KMS-11 (cell line): Measurements from ENCODE around the gene ADAMTS20.

ENCODE experiments used
- H2AFZ ChIP-seq: fragments of 200-600 bp; sonication (generic); 2 replicates; pipeline ENCODE4 v1.6.1; 2016; ENCODE audit warnings: antibody characterized with exemption, mixed run types, low read depth
- H3K27ac ChIP-seq: fragments of 200-600 bp; sonication (generic); 2 replicates; pipeline ENCODE4 v1.6.1; 2016; ENCODE audit warnings: mild to moderate bottlenecking, mixed run types
- H3K27me3 ChIP-seq: fragments of 200-600 bp; sonication (generic); 2 replicates; pipeline ENCODE4 v1.6.1; 2017; ENCODE audit warnings: mild to moderate bottlenecking, low read depth, mixed run types, moderate library complexity; ENCODE audit not compliant: insufficient read depth
- H3K36me3 ChIP-seq: fragments of 200-600 bp; sonication (generic); 2 replicates; pipeline ENCODE4 v1.6.1; 2017; ENCODE audit warnings: mild to moderate bottlenecking, mixed run types; ENCODE audit not compliant: insufficient read depth
- H3K4me1 ChIP-seq: fragments of 200-600 bp; sonication (generic); 2 replicates; pipeline ENCODE4 v1.6.1; 2016; ENCODE audit warnings: mild to moderate bottlenecking, low read depth, mixed run types; ENCODE audit not compliant: poor library complexity, severe bottlenecking
- H3K4me2 ChIP-seq: fragments of 200-600 bp; sonication (generic); 2 replicates; pipeline ENCODE4 v1.7.0; 2016; ENCODE audit warnings: mild to moderate bottlenecking, mixed run types
- H3K4me3 ChIP-seq: fragments of 200-600 bp; sonication (generic); IDR thresholded peaks from 2 replicates; pipeline ENCODE4 v1.6.1; 2017; ENCODE audit warnings: low read depth, low read length, mixed read lengths; ENCODE audit not compliant: insufficient read depth
- H3K79me2 ChIP-seq: fragments of 200-600 bp; sonication (generic); 2 replicates; pipeline ENCODE4 v1.6.1; 2016; ENCODE audit warnings: low read depth, mixed run types; ENCODE audit not compliant: insufficient read depth
- H3K9ac ChIP-seq: fragments of 200-600 bp; sonication (generic); 2 replicates; pipeline ENCODE4 v1.6.1; 2016; ENCODE audit warnings: mild to moderate bottlenecking, mixed run types
- H4K20me1 ChIP-seq: fragments of 200-600 bp; sonication (generic); 2 replicates; pipeline ENCODE4 v1.6.1; 2016; ENCODE audit warnings: mild to moderate bottlenecking, mixed run types; ENCODE audit not compliant: insufficient read depth
- TF ChIP-seq, protein P1 (sequence below): fragments of 200-600 bp; sonication (generic); conservative IDR thresholded peaks from 2 replicates; pipeline ENCODE4 v1.6.1; 2017; ENCODE audit warnings: low read depth, mild to moderate bottlenecking, antibody characterized with exemption, low read length, moderate library complexity, mixed read lengths

Gene ADAMTS20

DNA sequence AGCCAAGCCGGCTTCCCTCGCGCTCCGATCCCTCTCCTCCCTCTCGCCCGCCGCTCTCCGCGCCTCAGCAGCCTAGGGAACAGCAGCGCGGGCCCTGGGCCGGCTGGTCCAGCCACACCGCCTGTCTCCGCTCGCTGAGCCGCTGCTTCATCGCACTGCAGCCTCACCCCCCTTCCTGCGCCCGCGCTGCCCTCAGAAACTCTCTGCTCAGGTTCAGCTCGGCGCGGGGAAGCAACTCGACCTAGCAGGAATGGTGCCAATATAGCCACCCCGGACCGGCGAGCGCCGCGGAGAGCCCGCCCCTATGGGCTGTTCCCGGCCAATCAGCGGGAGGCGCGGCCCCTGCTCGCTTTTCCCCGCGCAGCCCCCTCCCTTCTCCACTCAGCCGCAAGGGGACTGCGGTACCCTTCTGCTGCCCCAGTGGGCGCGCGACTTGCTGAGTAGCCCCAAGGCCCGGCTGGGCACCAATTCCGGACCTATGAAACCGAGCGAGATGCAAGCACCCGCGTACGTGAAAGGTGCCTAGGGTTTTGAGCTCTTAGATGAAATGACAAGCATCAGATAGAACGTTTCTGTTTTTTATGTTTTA, at the start of gene ADAMTS20:
ADAMTS20 (minus strand) TSS at position 233 of the 589 bp plus-strand sequence. CDS start 282 bp downstream, outside the sequence.
- Histone ChIP-seq H3K4me3 (no peak within 1 kb of the TSS), H3K27me3 (no peaks in the 10 kb centered on the region), H3K79me2 (no peaks in the 10 kb centered on the region), H2AFZ (no peak within 1 kb of the TSS), H3K9ac (no peak within 1 kb of the TSS), H3K36me3 (no peaks in the 10 kb centered on the region), H3K4me2 (no peak within 1 kb of the TSS), H3K27ac (no peak within 1 kb of the TSS), H3K4me1 (no peaks in the 10 kb centered on the region), H4K20me1 (no peaks in the 10 kb centered on the region)
- TF ChIP-seq, protein P1, sequence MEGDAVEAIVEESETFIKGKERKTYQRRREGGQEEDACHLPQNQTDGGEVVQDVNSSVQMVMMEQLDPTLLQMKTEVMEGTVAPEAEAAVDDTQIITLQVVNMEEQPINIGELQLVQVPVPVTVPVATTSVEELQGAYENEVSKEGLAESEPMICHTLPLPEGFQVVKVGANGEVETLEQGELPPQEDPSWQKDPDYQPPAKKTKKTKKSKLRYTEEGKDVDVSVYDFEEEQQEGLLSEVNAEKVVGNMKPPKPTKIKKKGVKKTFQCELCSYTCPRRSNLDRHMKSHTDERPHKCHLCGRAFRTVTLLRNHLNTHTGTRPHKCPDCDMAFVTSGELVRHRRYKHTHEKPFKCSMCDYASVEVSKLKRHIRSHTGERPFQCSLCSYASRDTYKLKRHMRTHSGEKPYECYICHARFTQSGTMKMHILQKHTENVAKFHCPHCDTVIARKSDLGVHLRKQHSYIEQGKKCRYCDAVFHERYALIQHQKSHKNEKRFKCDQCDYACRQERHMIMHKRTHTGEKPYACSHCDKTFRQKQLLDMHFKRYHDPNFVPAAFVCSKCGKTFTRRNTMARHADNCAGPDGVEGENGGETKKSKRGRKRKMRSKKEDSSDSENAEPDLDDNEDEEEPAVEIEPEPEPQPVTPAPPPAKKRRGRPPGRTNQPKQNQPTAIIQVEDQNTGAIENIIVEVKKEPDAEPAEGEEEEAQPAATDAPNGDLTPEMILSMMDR, result no peak

DNA sequence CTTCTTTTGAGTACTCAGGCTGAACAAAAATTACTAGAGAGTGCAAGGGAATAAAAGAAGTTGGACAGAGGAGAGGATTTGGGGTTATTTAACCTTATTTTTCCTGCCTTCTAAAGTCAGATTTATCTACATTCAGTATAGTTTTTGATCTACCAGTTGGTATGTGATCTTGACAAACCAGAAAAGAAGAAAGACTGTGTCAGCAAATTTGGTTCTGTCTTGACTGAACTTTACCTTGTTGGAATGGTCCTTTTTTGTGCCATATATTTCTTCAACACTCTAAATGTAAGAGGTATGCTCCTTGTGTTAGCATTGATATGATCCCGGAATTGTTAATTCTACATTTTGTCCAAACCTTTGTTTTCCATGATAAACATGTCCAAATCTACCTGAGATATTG, 47.7 kb upstream of the ADAMTS20 start:
- Histone ChIP-seq H3K4me1 (no peaks in the 10 kb centered on the region), H4K20me1 (no peaks in the 10 kb centered on the region), H2AFZ (no peak overlapping the region), H3K4me3 (no peak overlapping the region), H3K9ac (no peak overlapping the region), H3K27ac (no peak overlapping the region), H3K27me3 (no peaks in the 10 kb centered on the region), H3K36me3 (no peaks in the 10 kb centered on the region), H3K4me2 (no peak overlapping the region), H3K79me2 (no peaks in the 10 kb centered on the region)
- TF ChIP-seq, protein P1, result no peak

- Histone ChIP-seq H3K27me3 (no peaks in the 10 kb centered on the region), H3K27ac (no peak overlapping the region), H3K79me2 (no peaks in the 10 kb centered on the region), H4K20me1 (no peaks in the 10 kb centered on the region), H2AFZ (no peak overlapping the region), H3K36me3 (no peaks in the 10 kb centered on the region), H3K4me2 (no peak overlapping the region), H3K9ac (no peak overlapping the region), H3K4me3 (no peak overlapping the region), H3K4me1 (no peaks in the 10 kb centered on the region)
- TF ChIP-seq, protein P1, result no peak
These were observed 47.1 kb upstream of the ADAMTS20 start for GRCh38 chr12:43599066-43599465.

DNA sequence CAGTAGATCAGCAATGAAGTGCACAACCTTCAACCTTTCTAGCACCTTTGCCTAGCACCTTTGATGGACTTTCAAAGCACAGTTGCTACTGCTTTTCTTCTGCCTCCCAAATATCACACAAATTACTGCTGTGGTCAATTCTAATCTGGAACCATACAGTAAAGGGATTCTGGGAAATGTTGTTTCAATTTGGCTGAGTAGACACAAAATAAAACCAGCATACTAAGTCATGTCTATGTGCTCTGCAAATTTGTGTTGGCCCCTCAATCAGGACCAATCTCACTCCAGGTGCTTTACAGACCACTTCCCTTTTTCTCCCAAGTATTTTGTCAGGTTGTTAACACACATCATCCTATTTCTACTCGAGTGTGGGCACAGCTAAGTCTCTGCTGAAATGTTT, 38.3 kb upstream of the ADAMTS20 start:
- Histone ChIP-seq H3K36me3 (no peaks in the 10 kb centered on the region; the same call in 1 of the 2 replicates), H3K4me3 (no peak overlapping the region), H3K9ac (no peak overlapping the region), H3K4me2 (no peak overlapping the region), H3K4me1 (no peaks in the 10 kb centered on the region), H3K27me3 (no peaks in the 10 kb centered on the region), H4K20me1 (no peaks in the 10 kb centered on the region), H3K27ac (no peak overlapping the region), H3K79me2 (no peaks in the 10 kb centered on the region), H2AFZ (no peak overlapping the region)
- TF ChIP-seq, protein P1, result no peak
